Purkinje cell (primary cell): ENCODE measurements around the gene ULBP2. TPM values are rescaled to one million over a fixed set of nuclear protein-coding genes. Genes with fewer than 3 reads are reported as not detected.

Experiments
- polyA plus RNA-seq: library from polyadenylated mRNA; unstranded; fragments of >200 nt; fragmentation: Nextera tagmentation; gene quantifications from 2 replicates; pipeline ENCODE4 v1.2.1, GENCODE V29; 2014

ULBP2 gene, protein sequence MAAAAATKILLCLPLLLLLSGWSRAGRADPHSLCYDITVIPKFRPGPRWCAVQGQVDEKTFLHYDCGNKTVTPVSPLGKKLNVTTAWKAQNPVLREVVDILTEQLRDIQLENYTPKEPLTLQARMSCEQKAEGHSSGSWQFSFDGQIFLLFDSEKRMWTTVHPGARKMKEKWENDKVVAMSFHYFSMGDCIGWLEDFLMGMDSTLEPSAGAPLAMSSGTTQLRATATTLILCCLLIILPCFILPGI
- 5.6 and 9.5 TPM in 2 replicates for polyA plus RNA-seq

DNA sequence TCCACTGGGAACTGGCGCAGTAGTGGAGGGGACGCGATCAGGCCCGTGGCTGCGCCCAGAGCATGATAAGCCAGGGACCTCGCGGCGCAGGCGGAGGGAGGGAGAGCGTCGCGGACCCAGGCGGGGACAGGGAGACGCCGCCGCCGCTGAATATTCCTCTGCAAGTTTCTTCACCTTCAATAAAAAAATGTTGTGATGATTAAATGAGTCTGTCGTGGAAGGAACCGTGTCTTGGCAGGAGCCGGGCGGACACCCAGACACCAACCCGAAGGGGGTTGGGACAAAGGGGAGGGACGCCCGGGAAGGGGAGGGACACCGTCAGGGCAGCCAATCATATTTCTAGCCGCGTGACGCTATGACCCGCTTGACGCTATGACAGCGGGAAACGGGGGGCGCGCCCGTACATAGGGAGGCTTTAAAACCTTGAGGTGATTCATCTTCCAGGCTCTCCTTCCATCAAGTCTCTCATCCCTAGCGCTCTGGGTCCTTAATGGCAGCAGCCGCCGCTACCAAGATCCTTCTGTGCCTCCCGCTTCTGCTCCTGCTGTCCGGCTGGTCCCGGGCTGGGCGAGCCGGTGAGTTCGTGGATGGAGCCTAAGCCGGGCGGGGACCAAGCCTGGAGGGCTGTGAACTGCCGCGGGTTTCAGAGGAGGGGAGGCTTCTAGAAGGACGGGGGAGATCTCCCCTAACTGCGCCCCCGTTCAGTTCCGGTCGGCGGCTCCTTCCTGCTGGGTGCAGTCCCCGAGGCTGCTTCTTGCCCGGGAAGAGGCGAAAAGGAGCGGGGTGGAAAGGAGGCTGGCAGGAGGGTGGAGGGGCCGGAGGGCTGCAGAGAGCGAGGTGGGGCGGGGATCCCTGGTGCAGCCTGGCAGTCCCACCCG lies at the start of gene ULBP2:
Gene ULBP2 (plus strand): TSS at position 432 of the 878 bp plus-strand sequence. CDS start 59 bp downstream, at position 491.

DNA sequence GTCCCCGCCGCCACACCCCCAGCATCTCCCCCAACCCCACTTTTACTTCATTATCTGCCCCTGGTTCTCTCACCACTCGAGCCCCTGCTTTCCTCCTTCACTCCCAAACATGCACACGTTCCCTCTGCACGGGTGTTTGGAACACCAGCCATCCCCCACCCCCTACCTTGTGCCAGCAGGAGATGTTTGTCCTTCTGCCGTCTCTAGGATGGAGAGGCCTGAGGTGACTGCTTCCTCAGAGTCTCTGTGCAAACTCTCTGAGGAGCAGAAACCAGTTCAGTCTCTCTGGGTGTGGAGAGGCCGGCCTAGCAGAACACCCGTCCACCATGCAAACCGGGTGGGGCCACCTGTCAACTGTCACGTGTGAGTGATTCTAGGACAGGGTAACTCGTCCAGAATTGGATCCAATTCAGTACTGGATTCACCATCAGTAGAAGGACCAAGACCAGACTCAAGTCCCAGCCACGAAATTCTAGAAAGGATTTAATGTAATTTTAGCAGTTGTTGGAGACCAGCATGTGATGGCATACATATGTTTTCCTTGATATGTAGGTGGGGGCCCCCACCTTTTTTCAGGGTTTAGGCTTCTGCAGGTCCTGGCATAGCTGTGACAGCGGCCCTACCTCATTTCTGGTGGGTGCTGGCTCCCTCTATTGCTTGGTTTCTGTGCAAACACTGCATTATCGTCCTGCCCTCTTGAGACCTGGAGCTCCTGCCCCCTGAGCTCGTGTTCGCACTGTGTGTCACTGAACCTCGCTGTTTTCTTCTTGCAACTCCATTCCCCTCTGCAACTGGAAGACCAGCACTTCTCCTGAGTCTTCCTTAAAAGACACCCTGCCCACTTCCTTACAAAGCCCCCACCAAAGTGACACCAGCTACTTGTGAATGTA lies 43.7 kb upstream of the ULBP2 start, which contains the start of gene RAET1E:
Gene RAET1E (minus strand): TSS at position 259 of the 890 bp plus-strand sequence. CDS start 7,212 bp downstream, outside the sequence.

DNA sequence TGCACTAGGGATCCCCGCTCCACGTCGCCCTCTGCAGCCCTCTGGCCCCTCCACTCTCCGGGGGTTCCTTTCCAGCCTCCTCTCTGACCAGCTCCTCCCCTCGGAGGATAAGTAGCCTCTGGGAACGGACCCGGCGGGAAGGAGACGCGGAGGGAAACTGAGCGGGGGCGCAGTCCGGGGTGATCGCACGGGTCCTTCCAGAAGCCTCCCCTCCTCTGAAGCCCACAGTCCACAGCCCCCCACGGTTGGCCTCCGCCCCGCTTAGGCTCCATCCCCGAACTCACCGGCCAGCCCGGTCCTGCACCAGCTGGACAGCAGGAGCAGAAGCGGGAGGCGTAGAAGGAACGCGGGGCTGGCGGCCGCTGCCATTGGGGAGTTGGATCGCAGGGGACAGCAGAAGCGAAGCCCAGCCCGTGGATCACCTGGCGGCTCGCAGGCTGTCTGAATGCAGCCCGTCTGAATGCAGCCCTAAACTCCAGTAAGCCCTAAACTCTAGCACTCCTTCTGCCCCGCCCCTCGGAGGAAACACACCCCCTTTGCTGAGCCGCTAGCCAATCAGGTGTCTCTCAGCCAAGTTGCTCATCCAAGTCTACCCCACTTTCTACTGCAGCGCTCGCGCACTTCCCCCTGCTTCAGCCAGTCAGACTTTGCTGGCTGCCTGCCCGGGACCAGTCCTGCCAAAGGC lies 19.0 kb upstream of the ULBP2 start, which contains the start of gene RAET1G:
Gene RAET1G (minus strand): TSS at position 480 of the 685 bp plus-strand sequence. CDS start 111 bp downstream, at position 369.

DNA sequence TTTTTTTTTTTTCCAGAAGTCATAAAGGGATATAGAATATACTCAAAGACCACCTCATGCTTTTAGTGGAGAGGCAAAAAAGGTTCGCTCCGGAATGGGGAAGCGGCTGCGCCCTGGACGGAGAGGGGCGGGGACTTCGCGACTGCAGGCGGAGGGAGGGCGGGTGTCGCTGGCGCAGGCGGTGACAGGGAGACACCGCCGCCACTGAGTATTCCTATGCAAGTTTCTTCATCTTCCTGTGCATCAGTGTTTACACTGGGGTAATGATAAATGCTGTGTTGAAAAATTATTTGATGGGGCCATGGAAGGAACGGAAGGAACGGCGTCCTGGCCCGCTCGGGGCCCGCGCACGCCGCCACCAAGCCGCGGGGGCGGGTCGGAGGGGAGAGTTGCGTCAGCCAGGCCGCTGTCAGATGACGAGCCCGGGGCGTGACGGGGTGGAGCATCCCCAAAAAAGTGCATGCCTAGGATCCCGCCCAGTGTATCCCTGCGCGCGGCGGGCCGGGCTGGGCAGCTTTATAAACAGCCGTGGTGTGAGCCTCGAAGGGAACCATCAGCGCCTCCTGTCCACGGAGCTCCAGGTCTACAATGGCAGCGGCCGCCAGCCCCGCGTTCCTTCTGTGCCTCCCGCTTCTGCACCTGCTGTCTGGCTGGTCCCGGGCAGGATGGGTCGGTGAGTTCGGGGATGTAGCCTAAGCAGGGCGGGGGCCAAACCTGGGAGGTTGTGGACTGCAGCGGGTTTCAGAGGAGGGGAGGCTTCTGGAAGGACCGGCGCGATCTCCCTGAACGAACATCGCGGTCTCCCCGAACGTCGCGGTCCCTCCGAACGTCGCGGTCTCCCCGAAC lies 21.9 kb downstream of the ULBP2 start, which contains the start of gene ULBP1:
Gene ULBP1 (plus strand): TSS at position 482 of the 846 bp plus-strand sequence. CDS start 107 bp downstream, at position 589.

Other genes with a start within 250 kb of the ULBP2 start
- gene LATS1, start 223.9 kb upstream of the ULBP2 start, polyA plus RNA-seq: 5.4 and 8.0 TPM in 2 replicates
- 9.1 and 13.5 TPM in 2 replicates for gene NUP43, start 195.5 kb upstream of the ULBP2 start, polyA plus RNA-seq
- 413 and 492 TPM in 2 replicates for gene PCMT1, start 192.3 kb upstream of the ULBP2 start, polyA plus RNA-seq
- gene LRP11, start 77.7 kb upstream of the ULBP2 start, polyA plus RNA-seq: 46.1 and 48.8 TPM in 2 replicates
- gene RAET1E, start 43.9 kb upstream of the ULBP2 start, polyA plus RNA-seq: 0.34 TPM in 1 of 2 replicates, not detected in the other
- not detected in 2 replicates for gene RAET1G, start 18.9 kb upstream of the ULBP2 start, polyA plus RNA-seq
- gene ULBP1, start 21.9 kb downstream of the ULBP2 start, polyA plus RNA-seq: not detected in 2 replicates
- not detected in 2 replicates for gene RAET1L, start 83.5 kb downstream of the ULBP2 start, polyA plus RNA-seq
- gene ULBP3, start 127.1 kb downstream of the ULBP2 start, polyA plus RNA-seq: not detected in 2 replicates
- 0.25 and 9.2 TPM in 2 replicates for gene PPP1R14C, start 201.0 kb downstream of the ULBP2 start, polyA plus RNA-seq